ENCODE measurements around the gene MDP1. TPM values are rescaled to one million over a fixed set of nuclear protein-coding genes. Genes with fewer than 3 reads are reported as not detected.
A peak's percentile ranks its signal among the peaks of the same experiment; 100 is the strongest.

Gene MDP1
- total RNA-seq, 2 donors from 2014 or later: 2.0 to 18.9 TPM

DNA sequence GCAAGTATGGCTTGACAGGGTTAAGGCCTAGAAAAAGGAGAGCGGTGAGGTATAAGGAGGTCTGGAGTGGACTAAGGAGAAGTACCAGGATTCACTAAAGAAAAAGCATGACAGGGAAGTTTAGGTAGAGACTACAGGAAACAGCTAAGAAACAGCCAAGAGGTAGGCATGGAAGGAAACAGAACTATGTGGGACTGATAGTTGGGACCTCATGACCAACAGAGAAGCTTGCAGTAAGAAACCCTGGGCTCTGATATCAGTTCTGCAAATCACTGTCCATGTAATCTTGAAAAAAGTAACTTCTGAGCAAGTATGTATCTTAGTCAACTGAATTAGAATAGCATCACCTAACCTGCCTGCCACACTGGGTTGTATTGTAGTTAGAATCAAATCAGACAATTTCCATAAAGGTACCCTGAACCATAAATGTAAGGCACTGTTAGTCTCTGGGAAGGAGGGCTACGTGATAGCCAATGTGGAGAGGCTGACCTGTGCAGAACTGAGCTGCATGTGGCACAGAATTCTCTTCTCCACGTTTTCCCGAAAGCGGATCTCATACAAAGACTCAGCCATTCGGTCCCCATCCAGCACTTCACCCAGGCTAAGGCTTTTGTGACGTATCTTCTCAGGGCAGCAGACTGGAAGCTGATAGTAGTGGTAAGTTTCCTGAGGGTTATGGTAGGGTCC lies 21.5 kb downstream of the MDP1 start:
- intact Hi-C loops (cut with DNase I): no loop called here
- peak overlapping the region; percentile 92 to 98 (median 96) for H3K27ac ChIP-seq
- WGBS, 2 donors: 47 to 57% methylated on average over 7 of the region's 7 CpGs
- no peaks in the 10 kb centered on the region for H3K27me3 ChIP-seq
- peaks cover 56% of the 10 kb centered on the region for H3K4me1 ChIP-seq
- TF ChIP-seq, protein P1, sequence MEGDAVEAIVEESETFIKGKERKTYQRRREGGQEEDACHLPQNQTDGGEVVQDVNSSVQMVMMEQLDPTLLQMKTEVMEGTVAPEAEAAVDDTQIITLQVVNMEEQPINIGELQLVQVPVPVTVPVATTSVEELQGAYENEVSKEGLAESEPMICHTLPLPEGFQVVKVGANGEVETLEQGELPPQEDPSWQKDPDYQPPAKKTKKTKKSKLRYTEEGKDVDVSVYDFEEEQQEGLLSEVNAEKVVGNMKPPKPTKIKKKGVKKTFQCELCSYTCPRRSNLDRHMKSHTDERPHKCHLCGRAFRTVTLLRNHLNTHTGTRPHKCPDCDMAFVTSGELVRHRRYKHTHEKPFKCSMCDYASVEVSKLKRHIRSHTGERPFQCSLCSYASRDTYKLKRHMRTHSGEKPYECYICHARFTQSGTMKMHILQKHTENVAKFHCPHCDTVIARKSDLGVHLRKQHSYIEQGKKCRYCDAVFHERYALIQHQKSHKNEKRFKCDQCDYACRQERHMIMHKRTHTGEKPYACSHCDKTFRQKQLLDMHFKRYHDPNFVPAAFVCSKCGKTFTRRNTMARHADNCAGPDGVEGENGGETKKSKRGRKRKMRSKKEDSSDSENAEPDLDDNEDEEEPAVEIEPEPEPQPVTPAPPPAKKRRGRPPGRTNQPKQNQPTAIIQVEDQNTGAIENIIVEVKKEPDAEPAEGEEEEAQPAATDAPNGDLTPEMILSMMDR (IDR thresholded peaks at IDR 0.05): no peak
- TF ChIP-seq POLR2A (IDR thresholded peaks at IDR 0.05): no peak
- no peaks in the 10 kb centered on the region for H3K9me3 ChIP-seq
- peak overlapping the region in 1 of 2 donors; percentile 87 for H3K4me3 ChIP-seq
- ATAC-seq (no peak), DNase-seq (no peak)
- H3K36me3 ChIP-seq (replicated peaks in 1 of 2; ENCODE audit: insufficient read depth in 1 of 2, low read depth in 2 of 2): peaks cover 0 to 3% of the 10 kb centered on the region in 2 donors

- no peak for DNase-seq
- Histone ChIP-seq H3K4me3 (no peak overlapping the region), H3K27me3 (no peaks in the 10 kb centered on the region), H3K27ac (no peak overlapping the region), H3K36me3 (replicated peaks in 1 of 2; ENCODE audit: insufficient read depth in 1 of 2, low read depth in 2 of 2) (peaks cover 0 to 3% of the 10 kb centered on the region in 2 donors), H3K9me3 (no peaks in the 10 kb centered on the region), H3K4me1 (peaks cover 54% of the 10 kb centered on the region)
- WGBS, 2 donors: 92 to 93% methylated on average over 4 to 15 of the region's 15 CpGs
- TF ChIP-seq, protein P1 (IDR thresholded peaks at IDR 0.05): no peak
- TF ChIP-seq POLR2A (IDR thresholded peaks at IDR 0.05): no peak
- ATAC-seq: no peak
- intact Hi-C loops (cut with DNase I): no loop called here
Observed at GRCh38 chr14:24192933-24193332, 22.9 kb downstream of the MDP1 start.

DNA sequence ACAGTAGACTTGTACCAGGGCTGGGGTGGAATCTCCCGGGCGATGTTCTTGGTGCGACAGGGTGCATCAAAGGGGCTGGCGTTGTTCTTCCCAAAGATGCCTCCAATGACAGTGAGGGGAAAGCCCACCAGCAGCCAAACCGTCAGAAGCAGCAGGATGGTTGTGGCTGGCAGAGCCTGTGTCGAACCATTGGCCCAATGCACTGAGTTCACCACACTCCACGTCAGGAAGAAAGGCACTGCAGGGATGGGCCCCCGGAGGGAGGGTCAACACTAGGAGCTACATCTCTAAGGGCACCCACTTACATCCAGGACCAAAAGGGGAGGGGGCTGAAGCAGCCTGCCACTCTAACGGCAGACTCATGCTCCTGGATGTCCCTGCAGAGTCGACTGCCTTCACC lies 25.4 kb downstream of the MDP1 start:
- Histone ChIP-seq H3K27ac (no peak overlapping the region), H3K9me3 (no peaks in the 10 kb centered on the region), H3K4me3 (no peak overlapping the region), H3K4me1 (peaks cover 50% of the 10 kb centered on the region), H3K36me3 (replicated peaks in 1 of 2; ENCODE audit: insufficient read depth in 1 of 2, low read depth in 2 of 2) (peaks cover 0 to 3% of the 10 kb centered on the region in 2 donors), H3K27me3 (no peaks in the 10 kb centered on the region)
- no peak for TF ChIP-seq POLR2A (IDR thresholded peaks at IDR 0.05)
- TF ChIP-seq, protein P1 (IDR thresholded peaks at IDR 0.05): no peak
- DNase-seq: no peak
- ATAC-seq: no peak
- intact Hi-C loops (cut with DNase I): no loop called here
- 83 to 88% methylated on average over 7 to 10 of the region's 10 CpGs for WGBS, 2 donors

GRCh38 chr14:24189460-24189859 lies 26.4 kb downstream of the MDP1 start:
- Histone ChIP-seq H3K27me3 (no peaks in the 10 kb centered on the region), H3K27ac (peak overlapping the region in 2 of 4 donors; percentile 15 to 87), H3K9me3 (no peaks in the 10 kb centered on the region), H3K4me1 (peaks cover 45% of the 10 kb centered on the region), H3K4me3 (no peak overlapping the region), H3K36me3 (replicated peaks in 1 of 2; ENCODE audit: insufficient read depth in 1 of 2, low read depth in 2 of 2) (peaks cover 0 to 6% of the 10 kb centered on the region in 2 donors)
- TF ChIP-seq POLR2A (IDR thresholded peaks at IDR 0.05): no peak
- TF ChIP-seq, protein P1 (IDR thresholded peaks at IDR 0.05): no peak
- 84 to 90% methylated on average over 9 of the region's 9 CpGs for WGBS, 2 donors
- intact Hi-C loops (cut with DNase I): no loop called here
- DNase-seq (no peak), ATAC-seq (no peak)

- Histone ChIP-seq H3K4me3 (no peak overlapping the region), H3K27ac (peak overlapping the region in 3 of 4 donors; percentile 15 to 87 (median 79)), H3K36me3 (replicated peaks in 1 of 2; ENCODE audit: insufficient read depth in 1 of 2, low read depth in 2 of 2) (peaks cover 0 to 10% of the 10 kb centered on the region in 2 donors), H3K27me3 (no peaks in the 10 kb centered on the region), H3K4me1 (peaks cover 41% of the 10 kb centered on the region), H3K9me3 (no peaks in the 10 kb centered on the region)
- no peak for ATAC-seq
- TF ChIP-seq, protein P1 (IDR thresholded peaks at IDR 0.05): no peak
- no peak for TF ChIP-seq POLR2A (IDR thresholded peaks at IDR 0.05)
- DNase-seq: no peak
- WGBS, 2 donors: 0% methylated on average over 3 of the region's 3 CpGs
- intact Hi-C loops (cut with DNase I): no loop called here
Observed at GRCh38 chr14:24189059-24189375, 26.8 kb downstream of the MDP1 start.

Measured in body of pancreas (tissue), 4 donors.